Measurements from ENCODE around the gene PGS1. TPM values are rescaled to one million over a fixed set of nuclear protein-coding genes. Genes with fewer than 3 reads are reported as not detected.

The PGS1 gene
- total RNA-seq, 1 donor from 2014 or later = 85.5 TPM

- Mint-ChIP-seq H3K36me3 (ENCODE audit: low read depth, unreplicated experiment) (peaks cover 7% of the 10 kb centered on the region), H3K9me3 (ENCODE audit: unreplicated experiment) (no peaks in the 10 kb centered on the region), H3K27ac (ENCODE audit: unreplicated experiment) (peak overlapping the region; percentile 57)
Measured at GRCh38 chr17:78348055-78348770, 30.2 kb upstream of the PGS1 start.

GRCh38 chr17:78349891-78350642 lies 28.4 kb upstream of the PGS1 start:
- no peak overlapping the region for H3K27ac Mint-ChIP-seq (ENCODE audit: unreplicated experiment)
- peaks cover 43% of the 10 kb centered on the region for H3K4me1 Mint-ChIP-seq (ENCODE audit: unreplicated experiment)
- peaks cover 7% of the 10 kb centered on the region for H3K36me3 Mint-ChIP-seq (ENCODE audit: low read depth, unreplicated experiment)
- no peaks in the 10 kb centered on the region for H3K9me3 Mint-ChIP-seq (ENCODE audit: unreplicated experiment)
- H3K27me3 Mint-ChIP-seq (ENCODE audit: unreplicated experiment) = peaks cover 12% of the 10 kb centered on the region
- no peak for TF ChIP-seq CTCF (IDR thresholded peaks at IDR 0.05; ENCODE audit: unreplicated experiment)
- DNase-seq (ENCODE audit: low spot score) = no peak
- no peak overlapping the region for H3K4me3 Mint-ChIP-seq (ENCODE audit: unreplicated experiment)

More at GRCh38 chr17:78348055-78348770, 30.2 kb upstream of the PGS1 start:
- H3K27me3 Mint-ChIP-seq (ENCODE audit: unreplicated experiment) = peaks cover 11% of the 10 kb centered on the region
- no peak for TF ChIP-seq CTCF (IDR thresholded peaks at IDR 0.05; ENCODE audit: unreplicated experiment)
- H3K4me1 Mint-ChIP-seq (ENCODE audit: unreplicated experiment) = peaks cover 50% of the 10 kb centered on the region
- no peak overlapping the region for H3K4me3 Mint-ChIP-seq (ENCODE audit: unreplicated experiment)
- no peak for DNase-seq (ENCODE audit: low spot score)

- Mint-ChIP-seq H3K36me3 (ENCODE audit: low read depth, unreplicated experiment) (peaks cover 7% of the 10 kb centered on the region), H3K9me3 (ENCODE audit: unreplicated experiment) (no peaks in the 10 kb centered on the region), H3K4me1 (ENCODE audit: unreplicated experiment) (peaks cover 41% of the 10 kb centered on the region), H3K27me3 (ENCODE audit: unreplicated experiment) (peaks cover 7% of the 10 kb centered on the region), H3K27ac (ENCODE audit: unreplicated experiment) (peak overlapping the region; percentile 36), H3K4me3 (ENCODE audit: unreplicated experiment) (no peak overlapping the region)
- DNase-seq (ENCODE audit: low spot score) = no peak
- no peak for TF ChIP-seq CTCF (IDR thresholded peaks at IDR 0.05; ENCODE audit: unreplicated experiment)
Measured at GRCh38 chr17:78351449-78352006, 26.9 kb upstream of the PGS1 start.

GRCh38 chr17:78353834-78354233 lies 24.6 kb upstream of the PGS1 start:
- peaks cover 51% of the 10 kb centered on the region for H3K4me1 Mint-ChIP-seq (ENCODE audit: unreplicated experiment)
- peaks cover 12% of the 10 kb centered on the region for H3K36me3 Mint-ChIP-seq (ENCODE audit: low read depth, unreplicated experiment)
- peaks cover 5% of the 10 kb centered on the region for H3K27me3 Mint-ChIP-seq (ENCODE audit: unreplicated experiment)
- no peak for DNase-seq (ENCODE audit: low spot score)
- peak overlapping the region; percentile 73 for H3K4me3 Mint-ChIP-seq (ENCODE audit: unreplicated experiment)
- no peak overlapping the region for H3K27ac Mint-ChIP-seq (ENCODE audit: unreplicated experiment)
- no peaks in the 10 kb centered on the region for H3K9me3 Mint-ChIP-seq (ENCODE audit: unreplicated experiment)
- TF ChIP-seq CTCF (IDR thresholded peaks at IDR 0.05; ENCODE audit: unreplicated experiment) = no peak

Data from endothelial cell (in vitro differentiated cells).